ENCODE measurements around the gene HP1BP3.

GRCh38 chr1:20771780-20772179 is 15.3 kb downstream of the HP1BP3 start:
- TF ChIP-seq CTCF (IDR thresholded peaks at IDR 0.05; ENCODE audit: low read depth, low read length, poor library complexity, severe bottlenecking) = no peak
- TF ChIP-seq EZH2phosphoT487 (IDR thresholded peaks at IDR 0.05; ENCODE audit: borderline replicate concordance, low read length) = no peak

All from DOHH2 (cell line).